Nephron (organoid): ENCODE measurements around the gene ASL.
"Not testable (repeated sequence)": the region's sequence is repeated elsewhere in the genome, so short reads cannot be mapped to it uniquely, and the experiment has no call there.

ENCODE experiments used
- H3K27ac Mint-ChIP-seq, 3 experiments: 2 replicates each; pipeline ENCODE4 v1.8.0; 2020; ENCODE audit warnings: mixed read lengths in 3 of 3, mild to moderate bottlenecking in 2 of 3, moderate library complexity in 1 of 3
- H3K27me3 Mint-ChIP-seq: 2 replicates; pipeline ENCODE4 v1.8.0; 2021; ENCODE audit warnings: low read depth, mild to moderate bottlenecking, moderate library complexity, mixed read lengths
- H3K36me3 Mint-ChIP-seq: 2 replicates; pipeline ENCODE4 v1.8.0; 2020; ENCODE audit warnings: low read depth, mixed read lengths
- H3K4me1 Mint-ChIP-seq: 2 replicates; pipeline ENCODE4 v1.8.0; 2020; ENCODE audit warnings: mixed read lengths
- H3K4me3 Mint-ChIP-seq, 3 experiments: 2 replicates each; pipeline ENCODE4 v1.8.0; 2020; ENCODE audit warnings: mild to moderate bottlenecking in 3 of 3, mixed read lengths in 3 of 3, moderate library complexity in 2 of 3
- H3K9me3 Mint-ChIP-seq: 2 replicates; pipeline ENCODE4 v1.8.0; 2020; ENCODE audit warnings: mixed read lengths
- CTCF ChIP-seq, 3 experiments: fragments of 200-600 bp; sonication (generic); IDR thresholded peaks; one replicate each; pipeline ENCODE4 v1.5.0; 2021; ENCODE audit warnings: antibody characterized with exemption in 3 of 3; ENCODE audit not compliant: unreplicated experiment in 3 of 3

Gene ASL

GRCh38 chr7:66099551-66100407 lies 24.2 kb downstream of the ASL start:
- Mint-ChIP-seq H3K9me3 (no peaks in the 10 kb centered on the region), H3K4me3 (peak overlapping the region; percentile 82 to 84 (median 84)), H3K27me3 (no peaks in the 10 kb centered on the region), H3K27ac (peak overlapping the region; percentile 58 to 93 (median 89)), H3K36me3 (no peaks in the 10 kb centered on the region), H3K4me1 (peaks cover 6% of the 10 kb centered on the region)
- no peak for TF ChIP-seq CTCF (IDR thresholded peaks at IDR 0.05; ENCODE audit: unreplicated experiment in 3 of 3)

DNA sequence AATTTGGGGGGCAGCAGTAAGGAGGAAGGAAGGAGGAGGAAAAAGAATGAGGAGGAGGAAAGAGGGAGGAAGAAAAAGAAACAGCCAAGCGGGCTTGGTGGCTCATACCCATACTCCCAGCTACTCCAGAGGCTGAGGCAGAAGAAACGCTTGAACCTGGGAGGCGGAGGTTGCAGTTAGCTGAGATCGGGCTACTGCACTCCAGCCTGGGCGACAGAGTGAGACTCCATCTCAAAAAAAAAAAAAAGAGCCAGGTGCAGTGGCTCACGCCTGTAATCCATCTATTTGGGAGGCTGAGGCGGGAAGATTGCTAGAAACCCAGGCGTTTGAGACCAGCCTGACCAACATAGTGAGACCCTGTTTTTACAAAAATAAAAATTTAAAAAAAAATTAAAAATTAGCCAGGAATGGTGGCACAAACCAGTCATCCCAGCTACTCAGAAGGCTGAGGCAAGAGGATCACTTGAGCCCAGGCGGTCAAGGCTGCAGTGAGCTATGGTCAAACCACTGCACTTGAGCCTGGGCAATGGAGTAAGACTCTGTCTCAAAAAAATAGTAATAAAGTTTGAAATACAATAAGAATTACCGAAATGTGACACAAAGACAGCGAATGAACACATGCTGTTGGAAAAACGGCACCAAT lies 24.9 kb downstream of the ASL start:
- Mint-ChIP-seq H3K4me1 (peaks cover 6% of the 10 kb centered on the region), H3K36me3 (no peaks in the 10 kb centered on the region), H3K27ac (peak overlapping the region; percentile 58 to 93 (median 89)), H3K27me3 (no peaks in the 10 kb centered on the region), H3K4me3 (peak overlapping the region; percentile 82 to 84 (median 84)), H3K9me3 (no peaks in the 10 kb centered on the region)
- no peak for TF ChIP-seq CTCF (IDR thresholded peaks at IDR 0.05; ENCODE audit: unreplicated experiment in 3 of 3)

- H3K9me3 Mint-ChIP-seq, H3K36me3 Mint-ChIP-seq, H3K27ac Mint-ChIP-seq, H3K4me1 Mint-ChIP-seq, H3K27me3 Mint-ChIP-seq, H3K4me3 Mint-ChIP-seq: not testable (repeated sequence)
These were observed 26.5 kb downstream of the ASL start for GRCh38 chr7:66102168-66102567.

- not testable (repeated sequence) for H3K9me3 Mint-ChIP-seq, H3K4me1 Mint-ChIP-seq, H3K27me3 Mint-ChIP-seq, H3K27ac Mint-ChIP-seq, H3K4me3 Mint-ChIP-seq, H3K36me3 Mint-ChIP-seq
These were observed 28.4 kb downstream of the ASL start for GRCh38 chr7:66103994-66104393.

DNA sequence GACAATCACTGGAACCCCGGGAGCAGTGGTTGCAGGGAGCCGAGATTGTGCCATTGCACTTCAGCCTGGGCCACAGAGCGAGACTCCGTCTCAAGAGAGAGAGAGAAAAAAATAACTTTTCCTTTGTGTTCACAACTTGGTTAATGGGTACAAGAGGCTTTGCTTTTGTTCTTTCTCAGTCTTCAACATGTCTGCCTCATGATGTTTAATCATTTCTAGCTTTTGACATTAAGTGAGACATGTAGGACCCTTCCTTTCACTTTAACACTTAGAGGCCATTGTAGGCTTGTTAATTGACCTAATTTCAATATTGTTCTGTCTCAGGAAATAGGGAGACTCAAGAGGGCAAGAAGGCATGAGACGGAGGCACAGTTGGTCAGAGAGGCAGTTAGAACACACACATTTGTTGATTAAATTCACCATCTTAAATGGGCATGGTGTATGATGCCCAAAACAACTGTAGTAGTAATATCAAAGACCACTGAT lies 29.7 kb downstream of the ASL start:
- H3K27ac Mint-ChIP-seq, result no peak overlapping the region
- H3K9me3 Mint-ChIP-seq, result no peaks in the 10 kb centered on the region
- H3K27me3 Mint-ChIP-seq, result no peaks in the 10 kb centered on the region
- H3K4me3 Mint-ChIP-seq, result no peak overlapping the region
- H3K36me3 Mint-ChIP-seq, result no peaks in the 10 kb centered on the region
- no peaks in the 10 kb centered on the region for H3K4me1 Mint-ChIP-seq
- TF ChIP-seq CTCF (IDR thresholded peaks at IDR 0.05; ENCODE audit: unreplicated experiment in 3 of 3), result no peak

DNA sequence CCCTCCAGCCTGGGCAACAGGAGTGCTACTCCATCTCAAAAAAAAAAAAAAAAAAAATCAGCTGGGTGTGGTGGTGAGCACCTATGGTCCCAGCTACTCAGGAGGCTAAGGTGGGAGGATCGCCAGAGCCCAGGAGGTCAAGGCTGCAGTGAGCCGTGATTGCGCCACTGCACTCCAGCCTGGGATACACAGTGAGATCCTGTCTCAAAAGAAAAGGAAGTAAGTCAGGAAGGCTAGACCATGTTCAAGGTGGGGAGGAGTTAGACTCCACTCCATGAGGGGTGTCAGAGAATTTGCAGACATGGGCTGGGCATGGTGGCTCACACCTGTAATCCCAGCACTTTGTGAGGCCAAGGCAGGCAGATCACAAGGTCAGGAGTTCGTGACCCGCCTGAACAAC lies 32.8 kb downstream of the ASL start:
- H3K9me3 Mint-ChIP-seq, H3K4me1 Mint-ChIP-seq, H3K4me3 Mint-ChIP-seq, H3K36me3 Mint-ChIP-seq, H3K27me3 Mint-ChIP-seq, H3K27ac Mint-ChIP-seq: not testable (repeated sequence)

- Mint-ChIP-seq H3K27me3 (no peaks in the 10 kb centered on the region), H3K27ac (no peak overlapping the region), H3K4me1 (peaks cover 8% of the 10 kb centered on the region), H3K9me3 (no peaks in the 10 kb centered on the region), H3K4me3 (no peak overlapping the region), H3K36me3 (peaks cover 4% of the 10 kb centered on the region)
- no peak for TF ChIP-seq CTCF (IDR thresholded peaks at IDR 0.05; ENCODE audit: unreplicated experiment in 3 of 3)
These were observed 35.2 kb downstream of the ASL start for GRCh38 chr7:66110856-66111255.
